Suprapubic skin (tissue), 4 donors: Measurements from ENCODE around the gene CIB4. TPM values are rescaled to one million over a fixed set of nuclear protein-coding genes. Genes with fewer than 3 reads are reported as not detected.

Experiments
- DNase-seq, 2 donors: peaks; one replicate each; pipeline ENCODE4 v3.0.0-alpha.2; 2019; ENCODE audit warnings: low spot score in 2 of 2
- H3K27ac ChIP-seq: fragments of 200-600 bp; sonication (generic); one replicate; pipeline ENCODE4 v1.5.1; 2019
- H3K27me3 ChIP-seq: fragments of 200-600 bp; sonication (generic); one replicate; pipeline ENCODE4 v1.5.1; 2019
- H3K36me3 ChIP-seq: fragments of 200-600 bp; sonication (generic); one replicate; pipeline ENCODE4 v1.5.1; 2019
- H3K4me1 ChIP-seq: fragments of 200-600 bp; sonication (generic); one replicate; pipeline ENCODE4 v1.5.1; 2019
- H3K4me3 ChIP-seq: fragments of 200-600 bp; sonication (generic); one replicate; pipeline ENCODE4 v1.5.1; 2019; ENCODE audit warnings: mild to moderate bottlenecking
- H3K9me3 ChIP-seq: fragments of 200-600 bp; sonication (generic); one replicate; pipeline ENCODE4 v1.5.1; 2019
- EP300 ChIP-seq: sonication (generic); formaldehyde crosslinking; IDR thresholded peaks from one replicate; pipeline ENCODE4 v1.6.1; 2017; ENCODE audit warnings: antibody characterized with exemption
- POLR2A ChIP-seq, 2 donors: fragments of 450-650 bp; IDR thresholded peaks; one replicate each; pipeline ENCODE4 v1.6.1; 2017; ENCODE audit warnings: antibody characterized with exemption in 2 of 2, mild to moderate bottlenecking in 2 of 2, moderate library complexity in 2 of 2
- POLR2AphosphoS5 ChIP-seq, 3 donors: sonication (generic); formaldehyde crosslinking; IDR thresholded peaks; one replicate each; pipeline ENCODE4 v1.6.1; 2017; ENCODE audit warnings: antibody characterized with exemption in 3 of 3
- WGBS: methylation state at CpG from one replicate; pipeline ENCODE4 v1.1.5; 2018; 5-methylcytosine and 5-hydroxymethylcytosine counted together
- total RNA-seq, 4 donors: library from RNA; depleted of rRNA; stranded (reverse); fragments of >200 nt; gene quantifications; one replicate each; pipeline ENCODE4 v1.1.0, GENCODE V29; 2016
- TF ChIP-seq, protein P1 (sequence below), 2 donors: fragments of 200-600 bp in 1 of 2; fragments of 450-650 bp in 1 of 2; sonication (generic) in 1 of 2; IDR thresholded peaks; one replicate each; pipeline ENCODE4 v1.5.1; 2016 to 2019; ENCODE audit warnings: antibody characterized with exemption in 2 of 2, mild to moderate bottlenecking in 1 of 2, moderate library complexity in 1 of 2

The CIB4 gene
- total RNA-seq, 4 donors from 2014 or later: not detected

DNA sequence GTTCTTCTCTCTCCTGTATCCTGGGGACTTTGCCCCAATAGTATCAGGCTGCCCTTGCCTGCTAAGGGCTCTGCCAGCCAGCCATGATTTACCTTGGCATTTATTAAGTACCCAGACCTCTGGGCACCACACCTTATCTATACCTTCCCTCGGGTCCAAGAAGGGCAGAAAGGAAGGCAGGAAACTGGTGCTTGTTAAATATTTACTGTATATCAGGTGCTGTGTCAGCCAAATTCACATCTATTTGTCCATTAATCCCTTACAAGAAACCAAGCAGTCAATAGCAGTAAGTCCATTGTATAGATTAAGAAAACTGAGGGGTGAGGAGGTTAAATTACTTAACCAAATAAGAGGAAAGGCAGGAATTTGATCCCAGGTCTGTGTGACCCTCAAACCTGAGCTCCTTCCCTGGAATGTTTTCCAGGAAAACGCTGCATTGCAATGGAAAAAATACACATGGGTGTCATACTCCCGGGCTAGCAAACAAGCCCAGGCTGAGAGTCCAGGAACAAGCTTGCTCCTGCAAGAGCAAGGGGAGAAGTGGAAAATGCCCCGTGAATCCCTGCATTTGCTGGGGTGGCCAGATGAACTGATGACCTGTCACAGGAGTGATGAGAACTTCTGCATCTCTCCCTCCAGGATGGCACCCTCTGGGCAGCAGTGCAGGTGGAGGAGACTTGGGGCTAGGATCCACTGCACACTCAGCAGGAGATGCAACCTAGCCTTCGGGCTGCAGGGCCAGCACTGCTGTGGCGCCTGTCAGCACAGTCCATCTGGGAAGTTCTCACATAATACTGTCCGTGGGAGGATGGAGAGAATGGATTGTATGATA is 30.4 kb downstream of the CIB4 start:
- Histone ChIP-seq H3K36me3 (no peaks in the 10 kb centered on the region), H3K27me3 (peaks cover 3% of the 10 kb centered on the region), H3K4me1 (peaks cover 21% of the 10 kb centered on the region), H3K27ac (no peak overlapping the region), H3K9me3 (no peaks in the 10 kb centered on the region), H3K4me3 (no peak overlapping the region)
- TF ChIP-seq POLR2AphosphoS5 (IDR thresholded peaks at IDR 0.05) (no peak), EP300 (no peak), POLR2A (IDR thresholded peaks at IDR 0.05) (no peak)
- WGBS: 64% methylated on average over 7 of the region's 7 CpGs
- DNase-seq: peak in 1 of 2 donors; percentile 59

DNA sequence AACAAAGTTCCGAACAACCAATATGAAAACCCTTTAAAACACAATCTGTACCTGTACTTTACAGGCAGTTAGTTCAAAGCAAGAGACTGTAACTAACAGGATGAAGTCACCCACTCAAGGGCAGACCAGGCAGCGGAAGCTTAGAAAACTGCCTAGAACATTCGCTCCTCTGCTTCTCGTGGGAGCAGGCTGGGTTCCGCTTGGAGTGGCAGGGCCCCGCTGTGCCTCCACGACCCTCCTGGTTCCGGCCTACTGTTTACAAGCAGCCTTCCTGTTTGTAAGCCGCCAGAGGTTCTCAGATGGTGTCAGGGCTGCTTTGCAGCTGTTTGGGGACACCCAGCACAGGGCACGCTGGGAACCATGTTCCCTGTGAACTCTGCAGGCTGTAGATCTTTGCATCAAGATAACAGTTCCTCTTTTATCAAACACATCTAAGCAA is 31.3 kb downstream of the CIB4 start:
- WGBS: 80% methylated on average over 9 of the region's 10 CpGs
- H3K9me3 ChIP-seq: no peaks in the 10 kb centered on the region
- H3K4me1 ChIP-seq: peaks cover 21% of the 10 kb centered on the region
- no peak overlapping the region for H3K27ac ChIP-seq
- no peak for TF ChIP-seq POLR2A (IDR thresholded peaks at IDR 0.05)
- H3K4me3 ChIP-seq: no peak overlapping the region
- H3K36me3 ChIP-seq: no peaks in the 10 kb centered on the region
- peaks cover 3% of the 10 kb centered on the region for H3K27me3 ChIP-seq
- peak; percentile 36 to 71 for DNase-seq

DNA sequence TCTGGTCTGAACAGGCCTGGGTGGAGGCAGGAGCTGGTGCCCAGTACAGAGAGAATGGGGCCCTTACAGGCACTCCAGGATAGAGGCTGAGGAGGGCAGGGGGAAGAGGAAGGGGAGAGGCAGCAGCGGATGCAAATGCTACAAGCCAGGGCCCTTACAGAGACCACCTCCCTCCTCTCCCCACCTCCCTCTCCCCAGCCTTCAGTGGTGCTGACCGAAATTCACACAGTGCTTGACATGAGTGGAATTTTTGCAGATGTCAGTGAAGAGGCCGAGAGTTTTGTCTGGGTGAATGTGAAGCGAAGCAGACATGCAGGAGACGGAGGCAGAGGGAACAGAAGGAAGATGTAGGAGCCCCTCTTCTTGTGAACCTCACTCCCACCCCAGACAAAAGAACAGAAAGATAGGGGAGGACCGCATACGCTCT is 31.9 kb downstream of the CIB4 start:
- H3K27me3 ChIP-seq: peaks cover 4% of the 10 kb centered on the region
- peak; percentile 24 to 30 for DNase-seq
- H3K9me3 ChIP-seq: no peaks in the 10 kb centered on the region
- H3K27ac ChIP-seq: no peak overlapping the region
- WGBS: 91% methylated on average over 7 of the region's 7 CpGs
- peaks cover 15% of the 10 kb centered on the region for H3K4me1 ChIP-seq
- H3K36me3 ChIP-seq: no peaks in the 10 kb centered on the region
- H3K4me3 ChIP-seq: no peak overlapping the region
- TF ChIP-seq POLR2AphosphoS5 (IDR thresholded peaks at IDR 0.05): no peak
- TF ChIP-seq POLR2A (IDR thresholded peaks at IDR 0.05): no peak
- TF ChIP-seq EP300: no peak
- TF ChIP-seq, protein P1, sequence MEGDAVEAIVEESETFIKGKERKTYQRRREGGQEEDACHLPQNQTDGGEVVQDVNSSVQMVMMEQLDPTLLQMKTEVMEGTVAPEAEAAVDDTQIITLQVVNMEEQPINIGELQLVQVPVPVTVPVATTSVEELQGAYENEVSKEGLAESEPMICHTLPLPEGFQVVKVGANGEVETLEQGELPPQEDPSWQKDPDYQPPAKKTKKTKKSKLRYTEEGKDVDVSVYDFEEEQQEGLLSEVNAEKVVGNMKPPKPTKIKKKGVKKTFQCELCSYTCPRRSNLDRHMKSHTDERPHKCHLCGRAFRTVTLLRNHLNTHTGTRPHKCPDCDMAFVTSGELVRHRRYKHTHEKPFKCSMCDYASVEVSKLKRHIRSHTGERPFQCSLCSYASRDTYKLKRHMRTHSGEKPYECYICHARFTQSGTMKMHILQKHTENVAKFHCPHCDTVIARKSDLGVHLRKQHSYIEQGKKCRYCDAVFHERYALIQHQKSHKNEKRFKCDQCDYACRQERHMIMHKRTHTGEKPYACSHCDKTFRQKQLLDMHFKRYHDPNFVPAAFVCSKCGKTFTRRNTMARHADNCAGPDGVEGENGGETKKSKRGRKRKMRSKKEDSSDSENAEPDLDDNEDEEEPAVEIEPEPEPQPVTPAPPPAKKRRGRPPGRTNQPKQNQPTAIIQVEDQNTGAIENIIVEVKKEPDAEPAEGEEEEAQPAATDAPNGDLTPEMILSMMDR (IDR thresholded peaks at IDR 0.05): no peak

DNA sequence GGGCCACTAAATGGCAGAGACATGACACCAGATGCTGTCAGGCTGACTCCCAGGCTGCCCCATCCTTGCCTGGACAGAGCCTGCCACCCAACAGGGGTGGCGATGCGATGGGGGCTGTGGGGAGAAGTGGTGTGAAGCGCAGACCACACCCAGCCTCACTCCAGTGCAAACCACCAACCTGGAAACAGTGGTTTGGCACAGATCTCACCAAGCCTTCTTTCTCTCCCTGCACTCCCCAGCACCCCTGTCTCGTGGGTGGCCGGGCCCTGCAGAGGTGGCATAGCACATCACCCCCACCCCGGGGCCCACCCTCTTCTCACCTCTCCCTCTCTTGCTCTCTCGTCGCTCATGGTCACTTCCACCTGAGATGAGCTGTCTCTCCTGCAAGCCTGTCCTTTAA is 32.6 kb downstream of the CIB4 start:
- no peaks in the 10 kb centered on the region for H3K9me3 ChIP-seq
- H3K27me3 ChIP-seq: peaks cover 7% of the 10 kb centered on the region
- H3K4me1 ChIP-seq: peaks cover 12% of the 10 kb centered on the region
- peak; percentile 40 to 52 for DNase-seq
- TF ChIP-seq, protein P1 (IDR thresholded peaks at IDR 0.05): no peak
- no peak for TF ChIP-seq POLR2AphosphoS5 (IDR thresholded peaks at IDR 0.05)
- TF ChIP-seq POLR2A (IDR thresholded peaks at IDR 0.05): no peak
- TF ChIP-seq EP300: no peak
- H3K4me3 ChIP-seq: no peak overlapping the region
- 75% methylated on average over 8 of the region's 8 CpGs for WGBS
- H3K36me3 ChIP-seq: no peaks in the 10 kb centered on the region
- no peak overlapping the region for H3K27ac ChIP-seq

DNA sequence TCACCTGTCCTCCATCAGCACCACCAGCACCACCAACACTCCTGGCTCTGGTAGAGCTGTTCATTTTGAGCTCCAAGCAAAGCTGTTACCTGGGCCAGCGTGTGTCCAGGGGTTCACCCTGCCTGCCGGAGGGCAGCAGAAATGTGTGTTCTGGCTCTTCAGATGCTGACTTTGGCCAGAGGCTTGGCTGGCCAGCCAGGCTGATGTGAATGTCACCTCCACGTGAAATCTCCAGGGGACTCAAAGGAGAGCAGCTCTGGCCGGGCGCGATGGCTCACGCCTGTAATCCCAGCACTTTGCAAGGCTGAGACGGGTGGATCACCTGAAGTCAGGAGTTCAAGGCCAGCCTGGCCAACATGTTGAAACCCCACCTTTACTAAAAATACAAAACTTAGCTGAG is 33.5 kb downstream of the CIB4 start:
- DNase-seq: peak; percentile 46 to 67
- H3K4me1 ChIP-seq: peaks cover 12% of the 10 kb centered on the region
- H3K9me3 ChIP-seq: no peaks in the 10 kb centered on the region
- H3K36me3 ChIP-seq: no peaks in the 10 kb centered on the region
- H3K4me3 ChIP-seq: no peak overlapping the region
- 81% methylated on average over 4 of the region's 8 CpGs for WGBS
- peaks cover 7% of the 10 kb centered on the region for H3K27me3 ChIP-seq
- no peak for TF ChIP-seq POLR2AphosphoS5 (IDR thresholded peaks at IDR 0.05)
- TF ChIP-seq, protein P1 (IDR thresholded peaks at IDR 0.05): no peak
- no peak for TF ChIP-seq EP300
- no peak for TF ChIP-seq POLR2A (IDR thresholded peaks at IDR 0.05)
- no peak overlapping the region for H3K27ac ChIP-seq

DNA sequence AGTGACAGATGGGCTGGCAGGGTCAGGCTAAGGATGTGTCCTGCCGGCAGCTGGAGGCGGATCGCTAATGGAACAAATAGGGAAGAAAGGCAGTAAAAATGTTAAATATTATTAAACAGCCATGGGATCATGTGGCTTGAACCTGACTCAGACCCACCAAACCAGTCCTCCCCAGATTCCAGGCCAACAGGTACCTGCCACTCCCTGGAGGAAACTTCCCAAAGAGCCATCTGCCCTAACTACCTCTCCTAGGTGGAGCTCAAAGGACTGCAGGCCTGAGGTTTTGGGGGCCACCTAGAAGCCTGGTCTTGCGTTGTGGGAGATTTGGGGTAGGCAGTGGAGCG is 34.3 kb downstream of the CIB4 start:
- Histone ChIP-seq H3K27ac (no peak overlapping the region), H3K4me3 (no peak overlapping the region), H3K36me3 (no peaks in the 10 kb centered on the region), H3K9me3 (no peaks in the 10 kb centered on the region), H3K4me1 (peaks cover 12% of the 10 kb centered on the region), H3K27me3 (peaks cover 7% of the 10 kb centered on the region)
- 53% methylated on average over 5 of the region's 5 CpGs for WGBS
- DNase-seq: peak in 1 of 2 donors; percentile 38
- TF ChIP-seq POLR2AphosphoS5 (IDR thresholded peaks at IDR 0.05): no peak
